Natural killer cell treated with Interleukin-12 subunit alpha and Interleukin-12 subunit beta and Interleukin-15 and Interleukin-18, amount 100 ng/mL, for 72 hours (primary cell): Measurements from ENCODE around the gene GRPEL2. TPM values are rescaled to one million over a fixed set of nuclear protein-coding genes. Genes with fewer than 3 reads are reported as not detected.
"Not testable (repeated sequence)": the region's sequence is repeated elsewhere in the genome, so short reads cannot be mapped to it uniquely, and the experiment has no call there.

Experiments used
- ATAC-seq, 2 donors: fragments of 150-1000 bp; cut with Tn5 transposase in 1 of 2; sonication (Bioruptor Pico), chemical (Tn5 transposase) in 1 of 2; 2 replicates each; pipeline ENCODE4 v1.10.0; 2021
- DNase-seq: peaks from one replicate; pipeline ENCODE4 v3.0.0; 2022; ENCODE audit warnings: low spot score
- H3K27ac Mint-ChIP-seq, 2 donors: 1 replicate in 1 of 2; 2 replicates in 1 of 2; pipeline ENCODE4 v1.8.0; 2022; ENCODE audit warnings: mixed read lengths in 2 of 2, mild to moderate bottlenecking in 1 of 2, moderate library complexity in 1 of 2
- H3K27me3 Mint-ChIP-seq, 2 donors: 1 replicate in 1 of 2; 2 replicates in 1 of 2; pipeline ENCODE4 v1.8.0; 2022; ENCODE audit warnings: mixed read lengths in 2 of 2
- H3K36me3 Mint-ChIP-seq: one replicate; pipeline ENCODE4 v1.8.0; 2022; ENCODE audit warnings: mixed read lengths
- H3K4me1 Mint-ChIP-seq, 2 donors: 1 replicate in 1 of 2; 2 replicates in 1 of 2; pipeline ENCODE4 v1.8.0; 2022; ENCODE audit warnings: low read depth in 2 of 2, mixed read lengths in 2 of 2, mild to moderate bottlenecking in 1 of 2
- H3K4me3 Mint-ChIP-seq: one replicate; pipeline ENCODE4 v1.8.0; 2022; ENCODE audit warnings: mixed read lengths
- H3K9me3 Mint-ChIP-seq: 2 replicates; pipeline ENCODE4 v1.8.0; 2022; ENCODE audit warnings: mixed read lengths
- total RNA-seq, 2 donors: library from RNA; stranded (reverse); gene quantifications; one replicate each; pipeline ENCODE4 v1.2.3, GENCODE V29; 2022

GRPEL2 gene
- total RNA-seq, 2 donors from 2014 or later: 23.6 to 36.8 TPM

- Mint-ChIP-seq H3K9me3 (no peaks in the 10 kb centered on the region), H3K36me3 (no peaks in the 10 kb centered on the region), H3K4me1 (no peaks in the 10 kb centered on the region), H3K27me3 (peaks cover 6 to 9% of the 10 kb centered on the region in 2 donors), H3K4me3 (no peak overlapping the region), H3K27ac (no peak overlapping the region)
- ATAC-seq: no peak
- no peak for DNase-seq
These were observed 52.2 kb downstream of the GRPEL2 start for GRCh38 chr5:149397530-149397929.

GRCh38 chr5:149398747-149399266 is 53.5 kb downstream of the GRPEL2 start:
- H3K4me1 Mint-ChIP-seq, H3K27me3 Mint-ChIP-seq, H3K27ac Mint-ChIP-seq, H3K4me3 Mint-ChIP-seq, H3K36me3 Mint-ChIP-seq, ATAC-seq, H3K9me3 Mint-ChIP-seq: not testable (repeated sequence)
- peak; percentile 41 for DNase-seq

- Mint-ChIP-seq H3K9me3 (no peaks in the 10 kb centered on the region), H3K36me3 (no peaks in the 10 kb centered on the region), H3K27ac (no peak overlapping the region), H3K4me1 (no peaks in the 10 kb centered on the region), H3K4me3 (no peak overlapping the region), H3K27me3 (peaks cover 4 to 9% of the 10 kb centered on the region in 2 donors)
- DNase-seq (peak; percentile 46), ATAC-seq (no peak)
These were observed 54.5 kb downstream of the GRPEL2 start for GRCh38 chr5:149399775-149400174.

- H3K36me3 Mint-ChIP-seq: no peaks in the 10 kb centered on the region
- ATAC-seq (no peak), DNase-seq (peak; percentile 20)
- no peaks in the 10 kb centered on the region for H3K4me1 Mint-ChIP-seq
- no peak overlapping the region for H3K4me3 Mint-ChIP-seq
- no peaks in the 10 kb centered on the region for H3K9me3 Mint-ChIP-seq
- H3K27me3 Mint-ChIP-seq: peaks cover 4 to 9% of the 10 kb centered on the region in 2 donors
- no peak overlapping the region for H3K27ac Mint-ChIP-seq
These were observed 55.0 kb downstream of the GRPEL2 start for GRCh38 chr5:149400304-149400703.

- no peak for ATAC-seq
- DNase-seq: no peak
- Mint-ChIP-seq H3K27me3 (peaks cover 4 to 9% of the 10 kb centered on the region in 2 donors), H3K9me3 (no peaks in the 10 kb centered on the region), H3K4me1 (no peaks in the 10 kb centered on the region), H3K36me3 (no peaks in the 10 kb centered on the region), H3K27ac (no peak overlapping the region), H3K4me3 (no peak overlapping the region)
These were observed 55.8 kb downstream of the GRPEL2 start for GRCh38 chr5:149401051-149401450.

GRCh38 chr5:149402291-149402690 is 57.0 kb downstream of the GRPEL2 start:
- Mint-ChIP-seq H3K4me1 (no peaks in the 10 kb centered on the region), H3K4me3 (no peak overlapping the region), H3K9me3 (no peaks in the 10 kb centered on the region), H3K36me3 (no peaks in the 10 kb centered on the region), H3K27ac (no peak overlapping the region), H3K27me3 (peaks cover 4 to 9% of the 10 kb centered on the region in 2 donors)
- DNase-seq (no peak), ATAC-seq (no peak)

Other genes starting within 250 kb of the GRPEL2 start
- gene ABLIM3, start 204.0 kb upstream of the GRPEL2 start, total RNA-seq: not detected
- under 1 TPM; 0.33 to 0.95 TPM for gene AFAP1L1, start 73.6 kb upstream of the GRPEL2 start, total RNA-seq
- gene PCYOX1L, start 12.5 kb downstream of the GRPEL2 start, total RNA-seq: 10 to 100 TPM; 13.1 to 31.6 TPM
- gene IL17B, start 33.8 kb downstream of the GRPEL2 start, total RNA-seq: not detected
- 100 to 1,000 TPM; 173 to 237 TPM for gene CSNK1A1, start 205.9 kb downstream of the GRPEL2 start, total RNA-seq
- under 1 TPM in 1 of 2 donors, not detected in 1; 0.67 TPM for gene ARHGEF37, start 236.0 kb downstream of the GRPEL2 start, total RNA-seq